Natural killer cell treated with Interleukin-12 subunit alpha and Interleukin-12 subunit beta and Interleukin-15 and Interleukin-18, amount 100 ng/mL, for 72 hours (primary cell): ENCODE measurements around the gene TCP11. TPM values are rescaled to one million over a fixed set of nuclear protein-coding genes. Genes with fewer than 3 reads are reported as not detected.

Source experiments
- ATAC-seq, 2 donors: fragments of 150-1000 bp; cut with Tn5 transposase in 1 of 2; sonication (Bioruptor Pico), chemical (Tn5 transposase) in 1 of 2; 2 replicates each; pipeline ENCODE4 v1.10.0; 2021
- DNase-seq: peaks from one replicate; pipeline ENCODE4 v3.0.0; 2022; ENCODE audit warnings: low spot score
- H3K27ac Mint-ChIP-seq, 2 donors: 1 replicate in 1 of 2; 2 replicates in 1 of 2; pipeline ENCODE4 v1.8.0; 2022; ENCODE audit warnings: mixed read lengths in 2 of 2, mild to moderate bottlenecking in 1 of 2, moderate library complexity in 1 of 2
- H3K27me3 Mint-ChIP-seq, 2 donors: 1 replicate in 1 of 2; 2 replicates in 1 of 2; pipeline ENCODE4 v1.8.0; 2022; ENCODE audit warnings: mixed read lengths in 2 of 2
- H3K36me3 Mint-ChIP-seq: one replicate; pipeline ENCODE4 v1.8.0; 2022; ENCODE audit warnings: mixed read lengths
- H3K4me1 Mint-ChIP-seq, 2 donors: 1 replicate in 1 of 2; 2 replicates in 1 of 2; pipeline ENCODE4 v1.8.0; 2022; ENCODE audit warnings: low read depth in 2 of 2, mixed read lengths in 2 of 2, mild to moderate bottlenecking in 1 of 2
- H3K4me3 Mint-ChIP-seq: one replicate; pipeline ENCODE4 v1.8.0; 2022; ENCODE audit warnings: mixed read lengths
- H3K9me3 Mint-ChIP-seq: 2 replicates; pipeline ENCODE4 v1.8.0; 2022; ENCODE audit warnings: mixed read lengths
- total RNA-seq, 2 donors: library from RNA; stranded (reverse); gene quantifications; one replicate each; pipeline ENCODE4 v1.2.3, GENCODE V29; 2022

TCP11 gene
- total RNA-seq, 2 donors from 2014 or later, result not detected

DNA sequence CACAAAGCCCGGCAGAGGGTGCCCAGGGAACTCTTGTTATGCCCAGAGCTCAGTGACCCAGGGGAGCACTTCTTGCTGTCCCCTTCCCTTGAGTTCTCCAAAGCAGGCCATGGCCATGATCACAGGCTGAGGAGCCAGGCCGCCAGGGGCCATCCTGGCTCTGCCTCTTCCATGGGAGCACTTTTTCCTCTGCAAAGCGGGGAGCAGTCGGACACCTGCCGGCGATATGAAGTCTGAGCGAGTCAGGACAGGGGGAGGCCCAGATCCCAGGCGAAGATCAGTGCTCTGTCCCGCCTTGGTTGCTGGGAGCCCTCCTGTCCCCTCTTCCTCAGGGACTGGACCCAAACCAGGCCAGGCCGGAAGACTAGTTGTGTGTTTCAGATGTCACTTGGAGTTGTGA, 67.9 kb downstream of the TCP11 start:
- DNase-seq (no peak), ATAC-seq (no peak)
- Mint-ChIP-seq H3K27me3 (no peaks in the 10 kb centered on the region), H3K27ac (no peak overlapping the region), H3K4me1 (no peaks in the 10 kb centered on the region), H3K4me3 (no peak overlapping the region), H3K9me3 (no peaks in the 10 kb centered on the region), H3K36me3 (no peaks in the 10 kb centered on the region)

DNA sequence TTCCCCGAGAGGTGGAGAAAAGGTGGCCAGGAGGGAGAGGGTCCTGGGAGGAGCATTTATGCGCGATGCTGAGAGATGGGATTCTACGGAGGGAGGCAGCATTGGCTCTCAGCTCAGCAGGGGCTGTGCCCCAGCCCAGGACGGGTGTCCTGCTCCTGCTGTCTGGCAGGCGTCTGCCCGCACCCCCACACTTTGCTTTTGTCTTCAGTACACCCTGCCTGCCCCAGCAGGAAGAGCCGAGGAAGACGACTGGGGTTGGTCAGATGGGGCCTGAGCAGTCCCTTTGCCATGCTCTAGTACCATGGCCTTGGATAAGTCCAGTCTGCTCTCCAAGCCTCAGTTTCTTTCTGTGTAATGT, 68.5 kb downstream of the TCP11 start:
- H3K4me3 Mint-ChIP-seq, result no peak overlapping the region
- no peak for DNase-seq
- ATAC-seq, result no peak
- H3K4me1 Mint-ChIP-seq, result no peaks in the 10 kb centered on the region
- no peaks in the 10 kb centered on the region for H3K36me3 Mint-ChIP-seq
- H3K9me3 Mint-ChIP-seq, result no peaks in the 10 kb centered on the region
- no peak overlapping the region for H3K27ac Mint-ChIP-seq
- H3K27me3 Mint-ChIP-seq, result no peaks in the 10 kb centered on the region

DNA sequence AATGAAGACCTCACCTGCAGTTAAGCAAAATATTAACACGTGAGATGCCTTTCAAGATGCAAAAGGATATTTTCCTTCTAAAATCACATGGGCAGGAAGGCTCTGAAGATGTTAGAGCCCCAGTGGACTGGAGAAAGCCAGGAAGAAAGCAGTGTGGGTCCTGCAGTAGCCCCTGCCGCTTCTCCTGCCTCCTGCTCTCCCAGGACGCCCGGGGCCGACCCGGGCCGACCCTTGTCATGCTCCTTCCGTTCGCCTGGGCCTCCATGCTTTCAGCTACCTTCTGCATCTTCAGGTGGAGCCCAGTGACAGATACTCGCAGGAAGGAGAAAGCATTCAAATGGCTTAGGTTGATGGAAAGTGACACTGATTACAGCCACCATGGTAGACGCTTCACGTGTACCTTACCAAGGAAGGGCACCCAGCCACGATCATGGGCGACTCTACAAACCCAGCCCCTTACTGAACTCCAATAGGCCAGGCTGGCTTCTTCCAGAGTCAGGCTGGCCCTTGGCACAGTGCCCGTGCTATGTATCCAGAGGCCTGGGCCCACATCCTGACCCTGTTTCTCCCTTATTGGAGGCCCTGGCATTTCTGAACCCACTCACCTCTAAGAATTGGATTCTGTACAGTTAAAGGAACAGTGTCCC, 69.0 kb downstream of the TCP11 start:
- H3K27ac Mint-ChIP-seq, result no peak overlapping the region
- DNase-seq (no peak), ATAC-seq (no peak)
- H3K4me1 Mint-ChIP-seq, result no peaks in the 10 kb centered on the region
- no peaks in the 10 kb centered on the region for H3K27me3 Mint-ChIP-seq
- no peaks in the 10 kb centered on the region for H3K36me3 Mint-ChIP-seq
- H3K9me3 Mint-ChIP-seq, result no peaks in the 10 kb centered on the region
- H3K4me3 Mint-ChIP-seq, result no peak overlapping the region

- Mint-ChIP-seq H3K4me3 (no peak overlapping the region), H3K9me3 (no peaks in the 10 kb centered on the region), H3K4me1 (no peaks in the 10 kb centered on the region), H3K27ac (no peak overlapping the region), H3K36me3 (no peaks in the 10 kb centered on the region), H3K27me3 (no peaks in the 10 kb centered on the region)
- ATAC-seq (no peak), DNase-seq (no peak)
Measured at GRCh38 chr6:35071347-35071994, 69.7 kb downstream of the TCP11 start.

GRCh38 chr6:35070111-35070510, 71.0 kb downstream of the TCP11 start:
- Mint-ChIP-seq H3K4me3 (no peak overlapping the region), H3K27ac (no peak overlapping the region), H3K36me3 (no peaks in the 10 kb centered on the region), H3K27me3 (no peaks in the 10 kb centered on the region), H3K9me3 (no peaks in the 10 kb centered on the region), H3K4me1 (no peaks in the 10 kb centered on the region)
- ATAC-seq, result no peak
- DNase-seq, result no peak

- H3K4me3 Mint-ChIP-seq, result no peak overlapping the region
- H3K27me3 Mint-ChIP-seq, result no peaks in the 10 kb centered on the region
- H3K4me1 Mint-ChIP-seq, result no peaks in the 10 kb centered on the region
- DNase-seq (no peak), ATAC-seq (no peak)
- no peaks in the 10 kb centered on the region for H3K9me3 Mint-ChIP-seq
- no peak overlapping the region for H3K27ac Mint-ChIP-seq
- no peaks in the 10 kb centered on the region for H3K36me3 Mint-ChIP-seq
Measured at GRCh38 chr6:35069262-35069661, 71.9 kb downstream of the TCP11 start.

DNA sequence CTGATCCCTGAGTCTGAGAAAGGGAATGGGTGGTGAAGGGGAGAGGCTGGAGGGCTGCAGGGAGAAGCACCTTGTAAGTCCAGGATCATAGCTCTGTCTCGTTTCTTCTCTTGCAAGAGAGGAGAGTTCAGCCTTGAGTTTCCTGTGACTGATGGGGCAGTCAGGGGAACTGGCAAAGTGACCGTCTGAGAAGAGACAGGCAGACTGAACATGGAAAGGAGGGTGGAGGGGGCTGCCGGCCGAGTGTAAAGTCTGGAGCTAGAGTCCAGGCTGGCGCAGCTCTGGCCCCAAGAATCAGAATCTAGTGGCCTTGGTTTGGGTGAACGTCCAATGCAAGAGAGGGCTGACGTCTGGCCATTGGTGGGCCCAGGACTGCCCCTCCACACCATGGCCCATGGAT, 72.5 kb downstream of the TCP11 start:
- Mint-ChIP-seq H3K4me3 (no peak overlapping the region), H3K9me3 (no peaks in the 10 kb centered on the region), H3K36me3 (no peaks in the 10 kb centered on the region), H3K27me3 (no peaks in the 10 kb centered on the region), H3K4me1 (no peaks in the 10 kb centered on the region), H3K27ac (no peak overlapping the region)
- ATAC-seq, result no peak
- no peak for DNase-seq

- Mint-ChIP-seq H3K27me3 (no peaks in the 10 kb centered on the region), H3K36me3 (no peaks in the 10 kb centered on the region), H3K4me1 (no peaks in the 10 kb centered on the region), H3K27ac (no peak overlapping the region), H3K9me3 (no peaks in the 10 kb centered on the region), H3K4me3 (no peak overlapping the region)
- no peak for ATAC-seq
- DNase-seq, result no peak
Measured at GRCh38 chr6:35068206-35068605, 72.9 kb downstream of the TCP11 start.

Other genes starting within 250 kb of the TCP11 start
- gene SCUBE3, start 72.6 kb upstream of the TCP11 start, total RNA-seq, result under 1 TPM in 1 of 2 donors, not detected in 1; 0.14 TPM
- gene ZNF76, start 118.4 kb upstream of the TCP11 start, total RNA-seq, result 10 to 100 TPM; 24.0 to 52.2 TPM
- 100 to 1,000 TPM in 1 of 2 donors, 10 to 100 TPM in 1; 82.3 to 105 TPM for gene DEF6, start 156.5 kb upstream of the TCP11 start, total RNA-seq
- gene PPARD, start 201.2 kb upstream of the TCP11 start, total RNA-seq, result 10 to 100 TPM; 19.6 to 19.9 TPM